ENCODE data around the gene NSRP1. TPM values are rescaled to one million over a fixed set of nuclear protein-coding genes. Genes with fewer than 3 reads are reported as not detected.

Gene NSRP1
- polyA plus RNA-seq, 3 donors = 7.2 to 19.9 (median 11.7) TPM

GRCh38 chr17:30211371-30211770 lies 94.8 kb downstream of the NSRP1 start:
- H3K4me1 ChIP-seq (ENCODE audit: control insufficient read depth in 1 of 2, insufficient read depth in 2 of 2, low read length in 2 of 2) = peaks cover 0 to 5% of the 10 kb centered on the region in 2 donors
- no peaks in the 10 kb centered on the region for H3K27me3 ChIP-seq (ENCODE audit: control insufficient read depth in 2 of 2, insufficient read depth in 2 of 2, low read length in 2 of 2)
- TF ChIP-seq CTCF (IDR thresholded peaks at IDR 0.05) = no peak
- H3K27ac ChIP-seq (ENCODE audit: low read depth in 1 of 2, low read length in 2 of 2) = no peak overlapping the region
- H3K9me3 Mint-ChIP-seq = peaks cover 0 to 1% (median 0%) of the 10 kb centered on the region in 7 donors
- H3K27ac Mint-ChIP-seq = no peak overlapping the region
- 77% methylated on average over 3 of the region's 6 CpGs for WGBS (ENCODE audit: insufficient coverage)
- no peak overlapping the region for H3K9ac ChIP-seq (ENCODE audit: insufficient read depth, low read length, poor library complexity, severe bottlenecking)
- H3K79me2 ChIP-seq (ENCODE audit: insufficient read depth, low read length) = no peaks in the 10 kb centered on the region
- no peaks in the 10 kb centered on the region for H3K9me3 ChIP-seq (replicated peaks in 1 of 2; ENCODE audit: control insufficient read depth in 1 of 2, insufficient read depth in 1 of 2, low read length in 2 of 2)
- peaks cover 10% of the 10 kb centered on the region for H3K4me1 Mint-ChIP-seq
- H3K4me3 Mint-ChIP-seq = no peak overlapping the region
- no peak overlapping the region for H2AFZ ChIP-seq (ENCODE audit: insufficient read depth, low read depth, low read length, poor library complexity, severe bottlenecking)
- H3K4me3 ChIP-seq (replicated peaks in 1 of 3; ENCODE audit: low read depth in 2 of 3, low read length in 3 of 3) = no peak overlapping the region
- H4K20me1 ChIP-seq (ENCODE audit: insufficient read depth, low read length) = no peaks in the 10 kb centered on the region
- no peaks in the 10 kb centered on the region for H3K36me3 Mint-ChIP-seq
- no peak for DNase-seq
- no peak overlapping the region for H3K4me2 ChIP-seq (replicated peaks; ENCODE audit: extremely low read depth, low read length, poor library complexity, severe bottlenecking)
- no peaks in the 10 kb centered on the region for H3K36me3 ChIP-seq (replicated peaks in 1 of 2; ENCODE audit: control insufficient read depth in 1 of 2, insufficient read depth in 2 of 2, low read length in 2 of 2)
- H3K27me3 Mint-ChIP-seq (ENCODE audit: low read depth in 3 of 3) = peaks cover 2 to 18% (median 16%) of the 10 kb centered on the region in 3 donors
- intact Hi-C loops (cut with micrococcal nuclease) = no loop called here

- intact Hi-C loops (cut with micrococcal nuclease) = no loop called here
- H3K27me3 Mint-ChIP-seq (ENCODE audit: low read depth in 3 of 3) = peaks cover 2 to 13% (median 11%) of the 10 kb centered on the region in 3 donors
- Histone ChIP-seq H3K9me3 (replicated peaks in 1 of 2; ENCODE audit: control insufficient read depth in 1 of 2, insufficient read depth in 1 of 2, low read length in 2 of 2) (no peaks in the 10 kb centered on the region), H4K20me1 (ENCODE audit: insufficient read depth, low read length) (no peaks in the 10 kb centered on the region), H3K4me3 (replicated peaks in 1 of 3; ENCODE audit: low read depth in 2 of 3, low read length in 3 of 3) (no peak overlapping the region), H3K9ac (ENCODE audit: insufficient read depth, low read length, poor library complexity, severe bottlenecking) (no peak overlapping the region), H3K36me3 (replicated peaks in 1 of 2; ENCODE audit: control insufficient read depth in 1 of 2, insufficient read depth in 2 of 2, low read length in 2 of 2) (no peaks in the 10 kb centered on the region), H2AFZ (ENCODE audit: insufficient read depth, low read depth, low read length, poor library complexity, severe bottlenecking) (no peak overlapping the region), H3K4me2 (replicated peaks; ENCODE audit: extremely low read depth, low read length, poor library complexity, severe bottlenecking) (no peak overlapping the region), H3K27me3 (ENCODE audit: control insufficient read depth in 2 of 2, insufficient read depth in 2 of 2, low read length in 2 of 2) (no peaks in the 10 kb centered on the region), H3K79me2 (ENCODE audit: insufficient read depth, low read length) (no peaks in the 10 kb centered on the region), H3K27ac (ENCODE audit: low read depth in 1 of 2, low read length in 2 of 2) (no peak overlapping the region), H3K4me1 (ENCODE audit: control insufficient read depth in 1 of 2, insufficient read depth in 2 of 2, low read length in 2 of 2) (peaks cover 0 to 4% of the 10 kb centered on the region in 2 donors)
- H3K27ac Mint-ChIP-seq = no peak overlapping the region
- WGBS (ENCODE audit: insufficient coverage) = 96% methylated on average over 8 of the region's 11 CpGs
- TF ChIP-seq CTCF (IDR thresholded peaks at IDR 0.05) = no peak
- peak overlapping the region in 1 of 2 donors; percentile 21 for H3K4me3 Mint-ChIP-seq
- no peak for DNase-seq
- H3K4me1 Mint-ChIP-seq = peaks cover 9% of the 10 kb centered on the region
- no peaks in the 10 kb centered on the region for H3K9me3 Mint-ChIP-seq
- no peaks in the 10 kb centered on the region for H3K36me3 Mint-ChIP-seq
These were observed 96.1 kb downstream of the NSRP1 start for GRCh38 chr17:30212750-30213149.

Measured in CD14-positive monocyte (primary cell).